ENCODE data around the gene MAML2. TPM values are rescaled to one million over a fixed set of nuclear protein-coding genes. Genes with fewer than 3 reads are reported as not detected.

MAML2 gene
- total RNA-seq, 1 donor from 2014 or later: 31.5 TPM

DNA sequence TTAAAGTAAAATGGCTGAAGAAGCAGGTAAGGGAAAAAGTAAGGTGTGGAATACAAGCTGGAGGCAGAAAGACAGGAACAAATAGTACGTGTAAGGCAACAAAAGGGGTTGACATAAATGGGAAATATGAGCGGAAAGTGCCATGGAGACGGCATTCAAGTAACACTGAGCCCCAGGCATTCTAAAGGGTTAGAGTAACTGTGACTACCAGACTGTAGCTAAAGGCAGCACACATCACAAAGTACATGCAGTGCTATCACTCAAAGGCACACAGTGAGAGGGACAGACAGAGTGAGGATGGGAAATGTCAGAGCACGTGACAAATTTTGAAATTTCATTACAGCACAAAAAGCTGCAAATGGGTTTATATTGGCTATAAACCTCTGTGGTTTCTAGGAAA is 13.9 kb upstream of the MAML2 start:
- no peak overlapping the region for H3K4me3 ChIP-seq
- TF ChIP-seq, protein P1, sequence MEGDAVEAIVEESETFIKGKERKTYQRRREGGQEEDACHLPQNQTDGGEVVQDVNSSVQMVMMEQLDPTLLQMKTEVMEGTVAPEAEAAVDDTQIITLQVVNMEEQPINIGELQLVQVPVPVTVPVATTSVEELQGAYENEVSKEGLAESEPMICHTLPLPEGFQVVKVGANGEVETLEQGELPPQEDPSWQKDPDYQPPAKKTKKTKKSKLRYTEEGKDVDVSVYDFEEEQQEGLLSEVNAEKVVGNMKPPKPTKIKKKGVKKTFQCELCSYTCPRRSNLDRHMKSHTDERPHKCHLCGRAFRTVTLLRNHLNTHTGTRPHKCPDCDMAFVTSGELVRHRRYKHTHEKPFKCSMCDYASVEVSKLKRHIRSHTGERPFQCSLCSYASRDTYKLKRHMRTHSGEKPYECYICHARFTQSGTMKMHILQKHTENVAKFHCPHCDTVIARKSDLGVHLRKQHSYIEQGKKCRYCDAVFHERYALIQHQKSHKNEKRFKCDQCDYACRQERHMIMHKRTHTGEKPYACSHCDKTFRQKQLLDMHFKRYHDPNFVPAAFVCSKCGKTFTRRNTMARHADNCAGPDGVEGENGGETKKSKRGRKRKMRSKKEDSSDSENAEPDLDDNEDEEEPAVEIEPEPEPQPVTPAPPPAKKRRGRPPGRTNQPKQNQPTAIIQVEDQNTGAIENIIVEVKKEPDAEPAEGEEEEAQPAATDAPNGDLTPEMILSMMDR (IDR thresholded peaks at IDR 0.05): no peak
- H3K36me3 ChIP-seq: peaks cover 65% of the 10 kb centered on the region
- intact Hi-C loops (cut with DNase I): no loop called here
- DNase-seq (no peak), ATAC-seq (no peak)
- no peaks in the 10 kb centered on the region for H3K4me1 ChIP-seq
- H3K9me3 ChIP-seq: no peaks in the 10 kb centered on the region
- no peaks in the 10 kb centered on the region for H3K27me3 ChIP-seq (ENCODE audit: low read depth)
- H3K27ac ChIP-seq: no peak overlapping the region

DNA sequence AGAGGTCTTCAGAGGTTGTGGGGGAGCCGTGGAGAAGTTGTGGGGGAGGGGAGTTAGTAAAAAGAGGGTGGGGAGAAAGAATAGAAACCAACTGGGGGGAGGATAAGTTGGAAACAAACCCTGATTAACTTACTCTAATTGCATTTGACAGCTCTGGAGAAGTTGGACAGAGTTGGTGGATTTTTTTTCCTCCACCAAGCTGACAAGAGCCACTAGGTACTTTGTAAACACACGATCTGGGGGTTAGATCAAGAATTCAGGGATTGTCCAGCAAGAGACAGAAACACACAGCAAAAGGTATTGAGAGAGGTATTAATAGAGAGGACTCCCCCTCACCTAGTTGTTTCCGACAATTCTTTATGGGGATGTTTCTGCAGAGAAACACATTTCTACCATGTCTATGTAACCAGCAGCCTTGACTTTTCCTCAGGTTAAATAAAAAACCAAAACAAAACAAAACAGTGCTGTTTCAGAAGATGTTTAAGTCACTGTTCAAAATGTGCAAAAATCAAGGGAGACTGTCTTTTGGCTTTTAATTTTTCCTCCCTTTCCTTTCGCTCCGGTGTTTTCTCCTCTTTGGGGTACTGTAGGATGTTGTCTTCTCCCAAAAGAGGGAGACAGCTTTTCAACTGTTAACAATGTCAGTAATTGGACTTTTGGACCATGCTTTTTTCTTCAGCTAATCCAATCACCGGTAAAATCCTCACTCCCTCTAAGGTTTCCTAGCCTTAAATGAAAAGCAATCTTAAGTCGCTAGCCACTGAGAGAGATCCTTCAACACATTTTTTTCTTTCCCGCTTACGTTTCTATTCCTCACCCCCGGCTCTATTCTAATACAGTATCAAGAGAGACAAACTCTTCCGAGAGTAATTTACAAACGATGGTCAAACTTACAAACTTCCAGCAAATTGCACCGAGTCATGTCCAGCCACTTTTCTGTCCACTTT is 708 bp downstream of the MAML2 start:
- DNase-seq (no peak), ATAC-seq (peak in 1 of 2 donors; percentile 11)
- H3K4me1 ChIP-seq: peaks cover 40% of the 10 kb centered on the region
- no peaks in the 10 kb centered on the region for H3K36me3 ChIP-seq
- TF ChIP-seq, protein P1 (IDR thresholded peaks at IDR 0.05): no peak
- intact Hi-C loops (cut with DNase I): loop anchor here (10.0 kb wide), 1 partner anchor 287 kb away; no protein-coding TSS in a partner anchor
- no peaks in the 10 kb centered on the region for H3K9me3 ChIP-seq
- H3K4me3 ChIP-seq: peak overlapping the region; percentile 82
- H3K27me3 ChIP-seq (ENCODE audit: low read depth): no peaks in the 10 kb centered on the region
- peak overlapping the region; percentile 85 for H3K27ac ChIP-seq

DNA sequence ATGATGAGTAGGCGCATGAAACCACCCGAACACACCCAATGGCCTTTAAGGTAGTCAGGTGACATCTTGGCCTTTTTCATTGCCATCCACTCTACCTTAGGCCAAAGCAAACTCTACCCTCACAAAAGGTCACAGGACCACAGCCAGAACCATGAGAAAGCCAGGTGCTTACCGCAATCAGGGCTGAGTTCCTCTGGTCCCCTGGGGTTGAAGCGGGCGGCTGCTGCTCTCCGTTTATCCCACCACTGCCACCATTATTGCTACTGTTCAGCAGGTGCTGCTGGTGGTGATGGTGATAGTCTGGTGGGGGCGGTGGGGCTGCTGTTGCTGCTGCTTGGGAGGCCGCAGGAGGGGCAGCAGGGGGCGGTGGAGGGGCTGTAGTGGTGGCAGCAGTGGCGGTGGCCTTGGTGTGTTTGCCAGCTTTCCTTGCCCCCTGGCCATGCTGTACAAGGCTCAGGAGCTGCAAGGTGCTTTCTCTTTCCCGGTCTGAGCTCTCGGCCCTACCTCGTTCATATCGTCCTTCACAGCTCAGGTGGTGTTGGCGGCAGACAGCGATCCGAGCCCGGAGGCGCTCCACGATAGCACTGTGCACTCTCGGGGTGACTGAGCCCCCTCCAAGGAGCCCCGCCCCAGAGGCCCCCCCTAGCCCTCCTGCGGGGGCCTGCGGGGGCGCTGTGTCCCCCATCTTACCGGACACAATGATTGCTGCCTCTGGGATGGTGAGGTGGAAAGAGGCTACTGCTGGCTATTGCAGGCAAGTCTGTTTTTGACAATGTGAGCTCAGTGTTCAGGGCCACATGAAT is 1.6 kb downstream of the MAML2 start:
- peak overlapping the region; percentile 82 for H3K4me3 ChIP-seq
- no peaks in the 10 kb centered on the region for H3K9me3 ChIP-seq
- H3K27me3 ChIP-seq (ENCODE audit: low read depth): no peaks in the 10 kb centered on the region
- peak overlapping the region; percentile 85 for H3K27ac ChIP-seq
- ATAC-seq (peak; percentile 53 to 82), DNase-seq (peak; percentile 70)
- H3K36me3 ChIP-seq: no peaks in the 10 kb centered on the region
- intact Hi-C loops (cut with DNase I): loop anchor here (10.0 kb wide), 1 partner anchor 287 kb away; no protein-coding TSS in a partner anchor
- TF ChIP-seq, protein P1 (IDR thresholded peaks at IDR 0.05): peak; percentile 59
- H3K4me1 ChIP-seq: peaks cover 49% of the 10 kb centered on the region

DNA sequence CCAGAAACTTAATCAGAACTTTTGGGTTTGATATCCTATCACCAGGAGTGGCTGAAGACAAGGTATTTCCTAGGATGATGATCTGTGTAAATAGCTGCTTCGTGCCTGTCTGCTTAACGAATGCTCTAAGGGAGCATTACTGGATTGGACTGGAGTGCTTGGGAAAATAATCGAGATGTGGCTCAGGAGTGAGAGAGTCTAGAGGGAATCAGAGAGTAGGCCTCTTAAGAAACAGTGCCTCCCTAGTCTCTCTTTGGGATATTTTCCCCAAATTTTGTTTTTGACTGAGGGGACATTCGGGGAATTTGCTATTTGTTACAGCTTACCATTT is 2.5 kb downstream of the MAML2 start:
- intact Hi-C loops (cut with DNase I): loop anchor here (10.0 kb wide), 1 partner anchor 286 kb away; no protein-coding TSS in a partner anchor
- peak overlapping the region; percentile 85 for H3K27ac ChIP-seq
- ATAC-seq: no peak
- DNase-seq: no peak
- H3K4me3 ChIP-seq: peak overlapping the region; percentile 82
- H3K4me1 ChIP-seq: peaks cover 58% of the 10 kb centered on the region
- H3K27me3 ChIP-seq (ENCODE audit: low read depth): no peaks in the 10 kb centered on the region
- H3K36me3 ChIP-seq: no peaks in the 10 kb centered on the region
- H3K9me3 ChIP-seq: no peaks in the 10 kb centered on the region
- TF ChIP-seq, protein P1 (IDR thresholded peaks at IDR 0.05): no peak

DNA sequence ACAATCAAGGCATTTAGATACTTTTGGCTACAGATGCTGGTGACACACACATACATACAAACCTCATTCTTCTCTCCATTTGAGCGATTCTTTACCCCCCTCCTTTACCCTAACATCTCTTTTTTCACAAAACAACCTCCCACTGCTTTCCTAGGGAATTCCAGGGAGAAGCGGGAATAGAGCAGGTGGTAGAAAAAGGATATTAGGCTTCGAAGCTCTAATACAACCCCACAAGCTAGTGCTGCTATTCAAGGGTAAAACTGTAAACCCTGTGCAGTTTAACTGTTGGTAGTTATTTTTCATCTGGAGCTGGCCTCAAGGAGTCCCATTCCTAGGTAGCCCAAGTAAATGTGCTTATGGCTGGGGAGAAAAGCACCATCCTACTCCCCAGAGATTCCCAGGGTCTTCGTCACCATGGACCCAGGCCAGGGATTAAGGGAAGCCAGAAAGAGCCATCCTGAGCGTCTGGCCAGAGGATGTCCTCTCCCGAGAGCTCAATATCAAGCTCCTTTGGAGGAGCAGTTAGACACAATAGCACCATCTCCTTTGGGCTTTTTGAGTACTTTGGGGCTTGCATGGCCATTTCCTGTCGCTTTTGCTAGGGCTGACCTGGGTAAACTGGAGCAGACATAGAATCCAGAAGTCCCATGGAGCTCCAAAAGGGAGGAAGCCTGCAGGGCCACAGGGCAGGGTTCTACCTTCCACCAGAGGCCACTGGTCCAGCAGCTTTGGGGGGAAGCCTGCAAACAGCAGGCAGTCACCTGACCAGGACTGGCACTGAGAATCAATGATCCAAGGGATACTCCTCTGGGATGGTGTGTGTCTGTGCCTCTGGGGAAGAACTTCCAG is 3.1 kb downstream of the MAML2 start:
- TF ChIP-seq, protein P1 (IDR thresholded peaks at IDR 0.05): no peak
- Histone ChIP-seq H3K4me1 (peaks cover 63% of the 10 kb centered on the region), H3K4me3 (peak overlapping the region; percentile 82), H3K36me3 (no peaks in the 10 kb centered on the region), H3K27me3 (ENCODE audit: low read depth) (no peaks in the 10 kb centered on the region), H3K9me3 (no peaks in the 10 kb centered on the region), H3K27ac (peak overlapping the region; percentile 85)
- no peak for DNase-seq
- intact Hi-C loops (cut with DNase I): loop anchor here (10.0 kb wide), 1 partner anchor 285 kb away; no protein-coding TSS in a partner anchor
- no peak for ATAC-seq
